GM19025 (cell line): ENCODE data around the gene PDCD1LG2.
"Not testable (repeated sequence)": the region's sequence is repeated elsewhere in the genome, so short reads cannot be mapped to it uniquely, and the experiment has no call there.

ENCODE experiments used
- ATAC-seq: cut with Tn5 transposase; IDR thresholded peaks from one replicate; pipeline ENCODE4 v1.9.1; 2021; ENCODE audit warnings: mild to moderate bottlenecking, low read depth, moderate library complexity; ENCODE audit not compliant: unreplicated experiment

The PDCD1LG2 gene

DNA sequence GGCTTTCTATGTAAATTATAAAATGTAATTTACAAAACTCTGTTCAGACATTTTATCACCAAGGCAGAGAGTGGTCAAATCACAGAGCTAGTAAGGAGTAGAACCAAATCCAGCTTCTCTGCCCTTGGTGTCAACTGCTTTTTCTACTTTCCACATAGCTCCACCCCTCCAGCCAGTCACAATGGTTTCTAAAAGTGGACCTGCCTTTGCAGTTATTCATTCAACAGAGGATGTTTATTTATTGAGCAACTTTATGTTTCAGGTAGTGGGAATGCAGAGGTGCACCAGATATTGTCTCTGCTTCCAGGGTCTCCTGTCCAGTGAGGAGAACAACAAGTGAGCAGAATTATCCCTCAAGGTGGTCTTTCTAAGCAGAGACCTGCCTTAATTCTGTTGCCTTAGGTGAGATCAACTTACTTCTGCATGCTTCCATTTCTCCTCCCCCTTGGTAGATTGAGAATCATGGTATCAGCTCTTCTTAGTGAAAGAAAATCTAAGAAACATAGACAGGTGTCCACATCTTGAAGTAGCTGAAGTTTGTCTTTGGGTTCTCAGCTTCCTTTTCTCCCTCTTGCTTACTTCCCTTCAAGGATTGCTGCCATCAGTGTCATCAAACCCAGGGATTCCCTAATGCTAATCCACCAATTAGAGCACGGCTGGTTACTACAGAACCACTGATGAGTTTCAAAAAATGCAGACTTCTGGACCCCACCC, 17.2 kb upstream of the PDCD1LG2 start:
- no peak for ATAC-seq

GRCh38 chr9:5493679-5494511, 16.4 kb upstream of the PDCD1LG2 start:
- ATAC-seq = peak; percentile 84

DNA sequence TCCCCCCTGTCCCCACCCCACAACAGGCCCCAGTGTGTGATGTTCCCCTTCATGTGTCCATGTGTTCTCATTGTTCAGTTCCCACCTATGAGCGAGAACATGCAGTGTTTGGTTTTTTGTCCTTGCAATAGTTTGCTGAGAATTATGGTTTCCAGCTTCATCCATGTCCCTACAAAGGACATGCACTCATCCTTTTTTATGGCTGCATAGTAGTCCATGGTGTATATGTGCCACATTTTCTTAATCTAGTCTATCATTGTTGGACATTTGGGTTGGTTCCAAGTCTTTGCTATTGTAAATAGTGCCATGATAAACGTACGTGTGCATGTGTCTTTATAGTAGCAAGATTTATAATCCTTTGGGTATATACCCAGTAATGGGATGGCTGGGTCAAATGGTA, 15.6 kb upstream of the PDCD1LG2 start:
- not testable (repeated sequence) for ATAC-seq

DNA sequence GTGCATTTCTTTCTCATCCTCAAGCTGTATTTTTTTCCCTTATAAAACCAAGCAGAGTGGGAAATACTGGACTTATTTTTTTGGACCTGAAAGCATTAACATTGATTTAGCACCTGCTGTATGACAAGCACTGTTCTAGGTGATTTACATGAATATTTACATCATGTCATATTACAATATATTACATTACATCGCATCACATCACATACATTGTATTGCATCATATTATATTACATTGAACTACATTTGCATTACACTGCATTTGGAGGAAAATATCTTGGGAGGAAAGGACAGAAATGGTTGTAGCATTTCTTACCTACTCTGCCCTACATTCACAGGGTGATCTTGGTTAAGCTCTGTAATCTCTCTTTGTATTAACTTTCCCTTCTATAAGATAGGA, 11.2 kb upstream of the PDCD1LG2 start:
- ATAC-seq = no peak

GRCh38 chr9:5499889-5500398, 10.4 kb upstream of the PDCD1LG2 start:
- ATAC-seq = no peak

DNA sequence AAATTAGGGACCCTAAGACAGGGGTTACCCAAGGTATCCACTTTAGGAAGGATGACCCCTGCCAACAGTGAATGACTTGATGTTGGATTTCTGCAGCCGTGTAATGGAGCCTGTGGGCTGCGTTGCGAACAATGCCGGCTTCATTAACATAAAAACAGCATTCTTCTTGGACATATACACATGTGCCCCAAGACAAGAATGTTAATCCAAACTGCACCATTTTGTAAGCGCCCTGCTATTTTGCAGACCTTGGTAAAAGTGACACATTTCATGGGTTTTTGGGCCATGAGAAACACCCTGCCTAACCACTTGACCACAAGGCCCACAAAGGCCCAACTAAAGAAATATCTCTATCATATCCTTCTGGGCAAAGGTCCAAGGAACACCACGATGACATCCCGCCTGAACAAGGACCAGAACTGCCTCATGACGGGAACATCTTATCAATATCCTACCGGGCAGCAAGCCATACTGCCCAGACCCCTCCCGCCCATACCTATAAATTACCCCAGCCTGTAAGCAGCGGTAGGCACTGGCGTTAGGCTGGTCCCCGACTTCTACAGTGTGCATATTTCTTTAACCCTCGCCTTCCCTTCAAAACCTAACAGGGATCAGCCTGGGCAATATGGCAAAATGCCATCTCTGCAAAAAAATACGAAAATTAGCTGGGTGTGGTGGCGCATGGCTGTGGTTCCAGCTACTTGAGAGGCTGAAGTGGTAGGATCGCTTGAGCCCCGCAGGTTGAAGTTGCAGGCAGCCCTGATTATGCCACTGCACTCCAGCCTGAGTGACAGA, 9.7 kb upstream of the PDCD1LG2 start:
- no peak for ATAC-seq

- no peak for ATAC-seq
Observed at GRCh38 chr9:5502553-5502952, 7.8 kb upstream of the PDCD1LG2 start.

- no peak for ATAC-seq
Observed at GRCh38 chr9:5509573-5509972, 758 bp upstream of the PDCD1LG2 start.

DNA sequence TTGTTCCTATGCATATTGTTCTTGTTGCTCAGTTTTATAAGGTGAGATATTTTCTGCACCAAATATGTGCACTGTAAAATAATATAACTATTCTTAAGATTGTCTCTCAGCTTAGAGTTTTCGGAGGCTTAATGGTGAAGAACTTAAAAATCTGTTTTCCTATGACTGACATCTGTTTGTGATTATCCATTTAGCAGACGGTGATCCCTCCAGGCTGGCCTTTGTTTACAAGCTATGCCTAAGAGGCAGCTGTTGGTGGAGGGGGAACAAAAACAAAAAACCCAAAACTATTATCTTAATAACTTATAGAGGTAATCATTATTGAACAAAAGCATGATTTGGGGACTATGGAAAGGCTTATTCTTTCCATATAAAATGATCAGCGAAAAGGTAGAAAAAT, 658 bp downstream of the PDCD1LG2 start:
- ATAC-seq = no peak

DNA sequence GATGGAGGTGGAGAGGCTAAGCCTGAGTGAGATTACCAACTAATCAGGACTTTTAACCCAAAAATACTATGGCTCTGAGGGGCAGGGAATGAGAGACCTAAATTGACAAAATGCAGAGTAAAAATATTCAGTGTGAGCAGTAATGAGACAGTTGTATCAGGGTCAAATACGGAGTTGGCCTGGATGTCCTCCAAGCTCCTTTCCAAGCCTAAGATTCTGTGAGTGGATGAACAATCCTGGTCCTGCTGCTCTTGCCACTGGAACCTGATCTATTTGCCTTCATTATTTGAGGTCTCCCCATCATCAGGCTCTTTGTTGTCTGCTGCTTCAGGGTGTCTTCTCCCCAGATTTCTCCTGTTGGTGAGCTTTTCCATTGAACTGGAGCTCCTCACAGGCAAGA, 1.1 kb downstream of the PDCD1LG2 start:
- ATAC-seq = no peak

GRCh38 chr9:5511935-5512580, 1.7 kb downstream of the PDCD1LG2 start:
- ATAC-seq = no peak

- ATAC-seq = no peak
Observed at GRCh38 chr9:5512658-5513452, 2.5 kb downstream of the PDCD1LG2 start.

- ATAC-seq = no peak
Observed at GRCh38 chr9:5513966-5514616, 3.8 kb downstream of the PDCD1LG2 start.

DNA sequence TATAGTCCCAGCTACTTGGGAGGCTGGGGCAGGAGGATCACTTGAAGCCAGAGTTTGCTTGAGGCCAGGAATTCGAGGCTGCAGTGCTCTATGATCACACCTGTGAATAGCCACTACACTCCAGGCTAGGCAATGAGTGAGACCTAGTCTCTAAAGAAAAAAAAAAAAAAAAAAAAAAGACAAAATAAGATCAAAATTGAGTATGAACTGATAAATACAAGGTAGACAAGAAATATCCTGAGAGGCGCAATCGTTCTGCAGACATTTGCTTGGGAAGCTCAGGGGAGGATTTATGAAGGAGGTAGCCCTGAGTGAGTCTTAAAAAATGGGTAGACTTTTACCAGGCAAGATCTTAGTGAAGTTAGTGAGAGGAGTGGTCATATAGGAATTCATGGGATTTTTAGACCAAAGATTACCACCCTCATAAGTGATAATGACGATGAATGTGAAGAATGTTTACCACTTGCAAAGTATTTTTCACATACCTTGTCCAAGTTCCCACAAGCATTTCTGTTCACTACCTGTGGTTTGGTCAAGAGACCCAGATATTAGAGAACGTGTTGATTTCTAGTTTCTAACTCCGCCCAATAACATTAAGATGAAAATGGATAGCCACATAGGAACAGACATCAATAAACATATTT, 4.4 kb downstream of the PDCD1LG2 start:
- no peak for ATAC-seq

DNA sequence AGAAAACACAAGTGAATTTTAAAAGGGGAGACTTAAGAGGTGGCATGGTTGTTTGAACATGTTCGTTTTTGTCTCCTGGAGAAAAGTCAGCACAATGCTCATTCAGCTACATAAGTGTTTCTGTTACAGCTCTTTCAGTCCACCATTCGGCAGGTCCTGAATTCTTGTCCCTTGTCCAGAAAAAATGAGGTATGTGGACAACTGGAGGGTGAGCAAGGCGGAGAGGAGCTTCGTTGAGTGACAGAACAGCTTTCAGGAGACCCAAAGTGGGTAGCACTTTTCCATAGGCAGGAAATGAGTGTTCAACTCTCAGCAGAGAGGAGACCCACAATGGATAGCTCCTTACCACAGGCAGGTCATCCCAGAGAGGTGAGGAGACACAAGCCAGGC, 4.9 kb downstream of the PDCD1LG2 start:
- ATAC-seq = no peak

DNA sequence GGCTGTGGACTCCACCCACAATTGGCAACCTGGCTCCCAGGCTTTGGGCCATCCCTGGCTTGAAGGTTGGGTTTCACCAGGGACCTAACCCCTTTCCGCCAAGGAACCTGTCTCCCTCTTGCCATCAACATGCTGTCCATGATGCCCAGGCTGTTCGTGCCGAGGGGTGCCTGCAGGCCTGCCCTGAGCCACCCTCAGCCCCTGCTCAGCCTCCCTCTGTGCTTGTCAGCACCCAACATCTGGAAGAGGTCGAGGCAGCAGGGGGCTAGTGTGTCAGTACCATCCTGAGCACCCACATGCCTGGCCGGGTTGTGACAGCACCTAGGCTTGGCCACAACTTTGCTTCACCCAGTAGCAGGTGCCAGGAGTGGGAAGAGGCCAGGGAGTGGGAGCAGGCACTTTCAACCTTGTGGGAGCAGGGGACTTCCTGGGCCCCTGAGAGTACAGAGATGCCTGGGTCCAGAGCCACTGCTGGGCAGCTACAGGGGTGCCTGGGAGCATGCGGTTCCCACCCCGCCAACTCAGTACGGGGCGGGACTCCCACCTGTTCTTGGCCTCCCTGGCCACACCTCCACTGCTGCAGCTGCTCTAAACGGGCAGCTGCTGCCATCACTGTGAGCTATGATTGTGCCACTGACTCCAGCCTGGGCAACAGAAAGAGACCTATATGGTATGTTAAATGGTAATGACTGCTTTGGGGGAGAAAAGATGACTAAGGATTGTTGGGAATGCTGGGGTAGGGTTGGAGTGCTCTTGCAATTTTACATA, 6.3 kb downstream of the PDCD1LG2 start:
- no peak for ATAC-seq

- peak; percentile 49 for ATAC-seq
Observed at GRCh38 chr9:5518171-5518936, 8.0 kb downstream of the PDCD1LG2 start.
